ENCODE measurements around the gene NEK4.

NEK4 gene

GRCh38 chr3:52663098-52663497 is 107.6 kb downstream of the NEK4 start:
- DNase-seq (ENCODE audit: low read depth), result no peak

GRCh38 chr3:52660046-52660445 is 110.7 kb downstream of the NEK4 start:
- DNase-seq (ENCODE audit: low read depth), result no peak

Measured in HS-27A (cell line).